H9 (cell line): Measurements from ENCODE around the gene HYI. TPM values are rescaled to one million over a fixed set of nuclear protein-coding genes. Genes with fewer than 3 reads are reported as not detected.

Experiments used
- DNase-seq: peaks from one replicate; pipeline ENCODE4 v3.0.0-alpha.2; 2017
- H2AFZ ChIP-seq: one replicate; pipeline ENCODE4 v1.6.1; 2013; ENCODE audit warnings: mild to moderate bottlenecking, low read length, control low read depth, moderate library complexity
- H2AK5ac ChIP-seq: 2 replicates; pipeline ENCODE4 v1.6.1; 2013; ENCODE audit warnings: low read length, control low read depth, mixed read lengths; ENCODE audit not compliant: insufficient read length
- H2BK120ac ChIP-seq: one replicate; pipeline ENCODE4 v1.6.1; 2013; ENCODE audit warnings: low read depth, mild to moderate bottlenecking, low read length, control low read depth, inconsistent platforms; ENCODE audit not compliant: poor library complexity, severe bottlenecking
- H2BK12ac ChIP-seq: 2 replicates; pipeline ENCODE4 v1.6.1; 2013; ENCODE audit warnings: low read length, control low read depth, mixed read lengths, low read depth; ENCODE audit not compliant: insufficient read length
- H2BK15ac ChIP-seq: 2 replicates; pipeline ENCODE4 v1.6.1; 2013; ENCODE audit warnings: low read depth, low read length, control low read depth
- H2BK20ac ChIP-seq: one replicate; pipeline ENCODE4 v1.6.1; 2013; ENCODE audit warnings: low read depth, mild to moderate bottlenecking, low read length, control low read depth, inconsistent platforms; ENCODE audit not compliant: poor library complexity, severe bottlenecking
- H2BK5ac ChIP-seq: 2 replicates; pipeline ENCODE4 v1.6.1; 2013; ENCODE audit warnings: low read length, control low read depth, mixed read lengths; ENCODE audit not compliant: insufficient read length
- H3K14ac ChIP-seq: 2 replicates; pipeline ENCODE4 v1.6.1; 2013; ENCODE audit warnings: low read length, control low read depth; ENCODE audit not compliant: insufficient read depth
- H3K18ac ChIP-seq: 2 replicates; pipeline ENCODE4 v1.6.1; 2013; ENCODE audit warnings: low read depth, mild to moderate bottlenecking, mixed read lengths, low read length, control low read depth; ENCODE audit not compliant: insufficient read length
- H3K23ac ChIP-seq: 2 replicates; pipeline ENCODE4 v1.6.1; 2013; ENCODE audit warnings: low read length, control low read depth, mixed read lengths, low read depth; ENCODE audit not compliant: insufficient read length
- H3K23me2 ChIP-seq: 2 replicates; pipeline ENCODE4 v1.6.1; 2013; ENCODE audit warnings: low read depth, mild to moderate bottlenecking, mixed read lengths, low read length, control low read depth; ENCODE audit not compliant: insufficient read length, poor library complexity, severe bottlenecking
- H3K27ac ChIP-seq: 2 replicates; pipeline ENCODE4 v1.5.1; 2013; ENCODE audit warnings: low read length, control low read depth, mixed read lengths, low read depth; ENCODE audit not compliant: insufficient read length
- H3K27me3 ChIP-seq: 2 replicates; pipeline ENCODE4 v1.6.1; 2013; ENCODE audit warnings: low read length, control low read depth, inconsistent platforms; ENCODE audit not compliant: insufficient read depth
- H3K4ac ChIP-seq: 2 replicates; pipeline ENCODE4 v1.6.1; 2013; ENCODE audit warnings: low read depth, mild to moderate bottlenecking, control low read depth, inconsistent platforms, low read length, moderate library complexity
- H3K4me1 ChIP-seq: 2 replicates; pipeline ENCODE4 v1.6.1; 2013; ENCODE audit warnings: low read length, control low read depth, inconsistent platforms; ENCODE audit not compliant: insufficient read depth
- H3K4me2 ChIP-seq: 2 replicates; pipeline ENCODE4 v1.6.1; 2013; ENCODE audit warnings: low read length, control low read depth, mixed read lengths; ENCODE audit not compliant: insufficient read length, insufficient read depth
- H3K56ac ChIP-seq: 2 replicates; pipeline ENCODE4 v1.6.1; 2013; ENCODE audit warnings: low read depth, mild to moderate bottlenecking, mixed read lengths, low read length, control low read depth; ENCODE audit not compliant: insufficient read length
- H3K79me1 ChIP-seq: 2 replicates; pipeline ENCODE4 v1.6.1; 2013; ENCODE audit warnings: low read depth, mild to moderate bottlenecking, moderate library complexity, low read length, control low read depth, inconsistent platforms; ENCODE audit not compliant: insufficient read depth, poor library complexity, severe bottlenecking
- H3K79me2 ChIP-seq: 2 replicates; pipeline ENCODE4 v1.6.1; 2013; ENCODE audit warnings: low read length, control low read depth, inconsistent platforms; ENCODE audit not compliant: insufficient read depth
- H3K9ac ChIP-seq: 2 replicates; pipeline ENCODE4 v1.6.1; 2013; ENCODE audit warnings: low read length, control low read depth, mixed read lengths; ENCODE audit not compliant: insufficient read length; ENCODE audit errors: extremely low read depth
- H3K9me3 ChIP-seq: one replicate; pipeline ENCODE4 v1.6.1; 2013; ENCODE audit warnings: low read depth, low read length, inconsistent platforms; ENCODE audit not compliant: control insufficient read depth
- H3T11ph ChIP-seq: one replicate; pipeline ENCODE4 v1.6.1; 2013; ENCODE audit warnings: mild to moderate bottlenecking, low read length, control low read depth, inconsistent platforms
- H4K20me1 ChIP-seq: one replicate; pipeline ENCODE4 v1.6.1; 2013; ENCODE audit not compliant: control insufficient read depth, insufficient read length, insufficient read depth
- H4K5ac ChIP-seq: 2 replicates; pipeline ENCODE4 v1.6.1; 2013; ENCODE audit warnings: low read depth, mild to moderate bottlenecking, mixed read lengths, low read length, control low read depth; ENCODE audit not compliant: insufficient read length
- H4K8ac ChIP-seq: replicated peaks from 2 replicates; pipeline ENCODE4 v1.6.1; 2013; ENCODE audit warnings: low read length, control low read depth, mixed read lengths, low read depth; ENCODE audit not compliant: insufficient read length
- H4K91ac ChIP-seq: 2 replicates; pipeline ENCODE4 v1.6.1; 2013; ENCODE audit warnings: low read depth, mild to moderate bottlenecking, moderate library complexity, mixed read lengths, low read length, control low read depth; ENCODE audit not compliant: insufficient read length
- H3K27ac Mint-ChIP-seq, 3 experiments: 2 replicates in 2 of 3; 3 replicates in 1 of 3; pipeline ENCODE4 v1.8.0; 2020 to 2021; ENCODE audit warnings: mixed read lengths in 3 of 3, mild to moderate bottlenecking in 1 of 3, moderate library complexity in 1 of 3
- H3K27me3 Mint-ChIP-seq: 2 replicates; pipeline ENCODE4 v1.8.0; 2021; ENCODE audit warnings: low read depth, mild to moderate bottlenecking, moderate library complexity, mixed read lengths
- H3K36me3 Mint-ChIP-seq, 3 experiments: 2 replicates in 2 of 3; 3 replicates in 1 of 3; pipeline ENCODE4 v1.8.0; 2020 to 2021; ENCODE audit warnings: low read depth in 3 of 3, mixed read lengths in 3 of 3; ENCODE audit not compliant: insufficient read depth in 1 of 3
- H3K4me1 Mint-ChIP-seq, 2 experiments: 2 replicates each; pipeline ENCODE4 v1.8.0; 2020; ENCODE audit warnings: mixed read lengths in 2 of 2
- H3K4me3 Mint-ChIP-seq, 2 experiments: 2 replicates in 1 of 2; 3 replicates in 1 of 2; pipeline ENCODE4 v1.8.0; 2020 to 2021; ENCODE audit warnings: mild to moderate bottlenecking in 2 of 2, mixed read lengths in 2 of 2, moderate library complexity in 1 of 2
- H3K9me3 Mint-ChIP-seq, 2 experiments: 2 replicates in 1 of 2; 3 replicates in 1 of 2; pipeline ENCODE4 v1.8.0; 2020; ENCODE audit warnings: mild to moderate bottlenecking in 2 of 2, mixed read lengths in 2 of 2, moderate library complexity in 1 of 2
- CTCF ChIP-seq: fragments of 200-600 bp; sonication (generic); conservative IDR thresholded peaks from 3 replicates; pipeline ENCODE4 v1.8.0; 2021; ENCODE audit warnings: antibody characterized with exemption, mild to moderate bottlenecking
- WGBS: extraction: QIAGEN DNeasy Blood & Tissue Kit; methylation state at CpG from one replicate; pipeline ENCODE4 v1.1.7; 2013; ENCODE audit warnings: missing lambda C conversion rate, low lambda C conversion rate, mixed read lengths; ENCODE audit not compliant: insufficient read length; ENCODE audit errors: extremely low coverage; 5-methylcytosine and 5-hydroxymethylcytosine counted together
- total RNA-seq: library from RNA; stranded (reverse); gene quantifications from 2 replicates; pipeline ENCODE4 v1.2.1, GENCODE V29; 2021

HYI gene
- total RNA-seq, 1 experiment from 2014 or later, result 16.1 TPM

GRCh38 chr1:43463479-43463878, 9.7 kb upstream of the HYI start:
- Histone ChIP-seq H2AFZ (no peak overlapping the region), H3T11ph (no peak overlapping the region), H2BK120ac (no peak overlapping the region), H2BK20ac (no peak overlapping the region), H3K27ac (no peak overlapping the region), H3K9me3 (no peaks in the 10 kb centered on the region), H3K79me2 (no peaks in the 10 kb centered on the region), H3K18ac (no peak overlapping the region), H3K27me3 (no peaks in the 10 kb centered on the region), H4K5ac (no peak overlapping the region), H3K4me2 (no peak overlapping the region), H2BK5ac (no peak overlapping the region), H4K20me1 (no peaks in the 10 kb centered on the region), H3K9ac (no peak overlapping the region), H2AK5ac (no peak overlapping the region), H4K91ac (no peak overlapping the region), H3K79me1 (no peaks in the 10 kb centered on the region), H3K56ac (no peak overlapping the region), H2BK12ac (no peak overlapping the region), H3K4ac (no peak overlapping the region), H2BK15ac (no peak overlapping the region), H3K23me2 (no peaks in the 10 kb centered on the region), H3K14ac (no peak overlapping the region), H4K8ac (no peak overlapping the region), H3K23ac (no peak overlapping the region), H3K4me1 (no peaks in the 10 kb centered on the region)
- H3K27me3 Mint-ChIP-seq, result peaks cover 14% of the 10 kb centered on the region
- H3K4me3 Mint-ChIP-seq, result no peak overlapping the region
- WGBS, result no CpG with 5 or more reads among the region's 2 CpGs
- no peak for DNase-seq
- no peak overlapping the region for H3K27ac Mint-ChIP-seq
- H3K36me3 Mint-ChIP-seq, result no peaks in the 10 kb centered on the region
- H3K4me1 Mint-ChIP-seq, result no peaks in the 10 kb centered on the region
- no peak for TF ChIP-seq CTCF
- peaks cover 0 to 10% of the 10 kb centered on the region in 2 experiments; a peak in 2 of 5 replicates for H3K9me3 Mint-ChIP-seq
